ENCODE results near the gene PRKCE.

GRCh38 chr2:46165916-46166315 lies 514.4 kb downstream of the PRKCE start:
- TF ChIP-seq CTCF (conservative IDR thresholded peaks at IDR 0.05) (no peak), EZH2 (IDR thresholded peaks at IDR 0.05; ENCODE audit: low read depth) (no peak)
